HepG2 (cell line): ENCODE results near the gene SLC29A1. TPM values are rescaled to one million over a fixed set of nuclear protein-coding genes. Genes with fewer than 3 reads are reported as not detected.

ENCODE experiments used
- BRD4 ChIP-seq: sonication (generic); formaldehyde crosslinking; IDR thresholded peaks from 2 replicates; pipeline ENCODE4 v1.4.0; 2020; ENCODE audit warnings: missing genetic modification reagents
- CBX5 ChIP-seq: sonication (generic); formaldehyde crosslinking; IDR thresholded peaks from 2 replicates; pipeline ENCODE4 v1.4.0; 2020; ENCODE audit warnings: missing genetic modification reagents, borderline replicate concordance
- CENPT ChIP-seq: sonication (generic); formaldehyde crosslinking; IDR thresholded peaks from 2 replicates; pipeline ENCODE4 v1.8.0; 2022; ENCODE audit warnings: low read depth, mild to moderate bottlenecking, moderate library complexity, missing genetic modification reagents
- EHMT2 ChIP-seq: fragments of 200-600 bp; sonication (generic); IDR thresholded peaks from 2 replicates; pipeline ENCODE4 v1.7.0; 2017; ENCODE audit warnings: antibody characterized with exemption, low read depth, low read length, borderline replicate concordance
- ELF4 ChIP-seq: sonication (generic); formaldehyde crosslinking; IDR thresholded peaks from 2 replicates; pipeline ENCODE4 v1.5.0; 2020; ENCODE audit warnings: missing genetic modification reagents, mild to moderate bottlenecking, moderate library complexity, borderline replicate concordance
- ETV5 ChIP-seq: IDR thresholded peaks from 2 replicates; pipeline ENCODE4 v1.6.1; 2018; ENCODE audit warnings: missing biosample characterization, missing genetic modification reagents, inconsistent platforms, borderline replicate concordance
- FLYWCH1 ChIP-seq: sonication (generic); formaldehyde crosslinking; IDR thresholded peaks from 2 replicates; pipeline ENCODE4 v1.8.1; 2023; ENCODE audit warnings: mild to moderate bottlenecking, missing genetic modification reagents
- GATAD1 ChIP-seq: IDR thresholded peaks from 2 replicates; pipeline ENCODE4 v1.6.1; 2016; ENCODE audit warnings: missing genetic modification reagents, missing compliant biosample characterization
- HHEX ChIP-seq: IDR thresholded peaks from 2 replicates; pipeline ENCODE4 v1.6.1; 2016; ENCODE audit warnings: control low read depth
- HMG20A ChIP-seq: IDR thresholded peaks from 2 replicates; pipeline ENCODE4 v1.6.1; 2016; ENCODE audit warnings: borderline replicate concordance
- HNRNPH1 ChIP-seq: fragments of 200-400 bp; formaldehyde crosslinking; optimal IDR thresholded peaks from 2 replicates; pipeline ENCODE3; 2017; ENCODE audit warnings: mild to moderate bottlenecking, low read depth, low read length
- MTF1 ChIP-seq: sonication (generic); formaldehyde crosslinking; IDR thresholded peaks from 2 replicates; pipeline ENCODE4 v1.5.0; 2020; ENCODE audit warnings: missing genetic modification reagents
- NFKB2 ChIP-seq: sonication (generic); formaldehyde crosslinking; IDR thresholded peaks from 2 replicates; pipeline ENCODE4 v1.4.0; 2020; ENCODE audit warnings: missing genetic modification reagents, borderline replicate concordance
- NKX3-1 ChIP-seq: sonication (generic); formaldehyde crosslinking; IDR thresholded peaks from 2 replicates; pipeline ENCODE4 v1.5.0; 2020; ENCODE audit warnings: missing genetic modification reagents
- PRPF4 ChIP-seq: fragments of 200-400 bp; formaldehyde crosslinking; IDR thresholded peaks from 2 replicates; pipeline ENCODE4 v1.6.1; 2016; ENCODE audit warnings: low read length, low read depth; ENCODE audit not compliant: poor library complexity, severe bottlenecking
- REL ChIP-seq: sonication (generic); formaldehyde crosslinking; conservative IDR thresholded peaks from 2 replicates; pipeline ENCODE4 v1.8.0; 2022; ENCODE audit warnings: mild to moderate bottlenecking, missing genetic modification reagents, moderate library complexity
- RFX5 ChIP-seq: IDR thresholded peaks from 2 replicates; pipeline ENCODE4 v1.6.1; 2011; ENCODE audit warnings: low read depth, low read length, improper control_type of control experiment
- RFXANK ChIP-seq: IDR thresholded peaks from 2 replicates; pipeline ENCODE4 v1.6.1; 2016
- SAP130 ChIP-seq: IDR thresholded peaks from 2 replicates; pipeline ENCODE4 v1.6.1; 2016; ENCODE audit warnings: low read depth
- SP2 ChIP-seq: sonication (generic); formaldehyde crosslinking; IDR thresholded peaks from 2 replicates; pipeline ENCODE4 v1.5.1; 2020; ENCODE audit warnings: mild to moderate bottlenecking, missing genetic modification reagents
- SP4 ChIP-seq: sonication (generic); formaldehyde crosslinking; IDR thresholded peaks from 2 replicates; pipeline ENCODE4 v1.8.1; 2023; ENCODE audit warnings: mild to moderate bottlenecking, missing genetic modification reagents
- THAP11 ChIP-seq: IDR thresholded peaks from 2 replicates; pipeline ENCODE4 v1.6.1; 2016; ENCODE audit warnings: missing biosample characterization, missing genetic modification reagents
- XRCC5 ChIP-seq: fragments of 200-400 bp; formaldehyde crosslinking; optimal IDR thresholded peaks from 2 replicates; pipeline ENCODE3; 2017; ENCODE audit warnings: mild to moderate bottlenecking, low read length
- ZBTB20 ChIP-seq: sonication (generic); formaldehyde crosslinking; IDR thresholded peaks from 2 replicates; pipeline ENCODE4 v1.8.1; 2023; ENCODE audit warnings: missing genetic modification reagents, low read depth, mild to moderate bottlenecking, borderline replicate concordance
- ZNF33A ChIP-seq: sonication (generic); formaldehyde crosslinking; IDR thresholded peaks from 2 replicates; pipeline ENCODE4 v1.5.1; 2020; ENCODE audit warnings: missing genetic modification reagents, mild to moderate bottlenecking, moderate library complexity, borderline replicate concordance
- ZNF790 ChIP-seq: sonication (generic); formaldehyde crosslinking; IDR thresholded peaks from 2 replicates; pipeline ENCODE4 v1.8.0; 2022; ENCODE audit warnings: missing genetic modification reagents, mild to moderate bottlenecking, borderline replicate concordance
- polyA plus RNA-seq, 8 experiments: library from polyadenylated mRNA; depleted of rRNA in 3 of 8; stranded (reverse) in 7 of 8; unstranded in 1 of 8; fragments of >200 nt; fragmentation: Illumina TruSeq in 4 of 8; extraction: Trizol in 4 of 8; gene quantifications; 2 replicates each; pipeline versions ENCODE4 v1.2.1 to v1.2.3, GENCODE V29; 2011 to 2016; ENCODE audit warnings: low read depth in 4 of 8, missing spikeins in 1 of 8, mixed read lengths in 1 of 8; ENCODE audit not compliant: insufficient read depth in 1 of 8
- total RNA-seq, 5 experiments: library from RNA; depleted of rRNA; stranded (reverse); fragments of >200 nt; fragmentation: Illumina TruSeq; extraction: Trizol; gene quantifications; 2 replicates each; pipeline ENCODE4 v1.2.3, GENCODE V29; 2016; ENCODE audit warnings: low read depth in 1 of 5
- TF ChIP-seq, protein P1 (sequence below): sonication (generic); formaldehyde crosslinking; IDR thresholded peaks from 2 replicates; pipeline ENCODE4 v1.8.1; 2023; ENCODE audit warnings: mild to moderate bottlenecking, missing genetic modification reagents
- TF ChIP-seq, protein P2 (sequence below): sonication (generic); formaldehyde crosslinking; IDR thresholded peaks from 2 replicates; pipeline ENCODE4 v1.4.0; 2020; ENCODE audit warnings: missing genetic modification reagents
- TF ChIP-seq, protein P3 (sequence below): sonication (generic); formaldehyde crosslinking; IDR thresholded peaks from 2 replicates; pipeline ENCODE4 v1.4.0; 2020; ENCODE audit warnings: missing genetic modification reagents, low read depth, mild to moderate bottlenecking, borderline replicate concordance

SLC29A1 gene
- total and polyA plus RNA-seq, 2 of the 13 experiments (the other 11 are each of a cell fraction or from before 2014, with no cell fraction given), result 43.2 to 106 TPM

DNA sequence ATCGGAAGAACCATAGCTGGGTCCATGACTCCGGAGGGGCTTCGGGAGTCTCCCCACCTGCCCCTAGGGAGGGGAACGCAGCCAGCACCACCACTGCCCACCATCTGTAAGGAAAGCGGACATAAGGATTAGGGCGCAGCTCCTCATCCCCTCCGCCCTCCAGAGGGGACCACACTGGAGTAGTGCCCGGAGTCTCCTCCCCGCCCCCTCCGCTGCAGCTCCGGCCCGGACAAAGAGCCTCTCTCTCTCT lies 33.3 kb downstream of the SLC29A1 start (continued):
- no peak for TF ChIP-seq CENPT
- no peak for TF ChIP-seq HHEX (CRISPR knock-in tag)
- TF ChIP-seq, protein P1, sequence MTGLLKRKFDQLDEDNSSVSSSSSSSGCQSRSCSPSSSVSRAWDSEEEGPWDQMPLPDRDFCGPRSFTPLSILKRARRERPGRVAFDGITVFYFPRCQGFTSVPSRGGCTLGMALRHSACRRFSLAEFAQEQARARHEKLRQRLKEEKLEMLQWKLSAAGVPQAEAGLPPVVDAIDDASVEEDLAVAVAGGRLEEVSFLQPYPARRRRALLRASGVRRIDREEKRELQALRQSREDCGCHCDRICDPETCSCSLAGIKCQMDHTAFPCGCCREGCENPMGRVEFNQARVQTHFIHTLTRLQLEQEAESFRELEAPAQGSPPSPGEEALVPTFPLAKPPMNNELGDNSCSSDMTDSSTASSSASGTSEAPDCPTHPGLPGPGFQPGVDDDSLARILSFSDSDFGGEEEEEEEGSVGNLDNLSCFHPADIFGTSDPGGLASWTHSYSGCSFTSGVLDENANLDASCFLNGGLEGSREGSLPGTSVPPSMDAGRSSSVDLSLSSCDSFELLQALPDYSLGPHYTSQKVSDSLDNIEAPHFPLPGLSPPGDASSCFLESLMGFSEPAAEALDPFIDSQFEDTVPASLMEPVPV (CRISPR knock-in tag), result no peak
- TF ChIP-seq ZBTB20 (CRISPR knock-in tag), result no peak
- no peak for TF ChIP-seq SP2 (CRISPR knock-in tag)
- peak; percentile 28; the same call in 1 of the 2 replicates for TF ChIP-seq THAP11 (CRISPR knock-in tag)
- TF ChIP-seq RFX5, result no peak
- no peak for TF ChIP-seq ELF4
- TF ChIP-seq, protein P2, sequence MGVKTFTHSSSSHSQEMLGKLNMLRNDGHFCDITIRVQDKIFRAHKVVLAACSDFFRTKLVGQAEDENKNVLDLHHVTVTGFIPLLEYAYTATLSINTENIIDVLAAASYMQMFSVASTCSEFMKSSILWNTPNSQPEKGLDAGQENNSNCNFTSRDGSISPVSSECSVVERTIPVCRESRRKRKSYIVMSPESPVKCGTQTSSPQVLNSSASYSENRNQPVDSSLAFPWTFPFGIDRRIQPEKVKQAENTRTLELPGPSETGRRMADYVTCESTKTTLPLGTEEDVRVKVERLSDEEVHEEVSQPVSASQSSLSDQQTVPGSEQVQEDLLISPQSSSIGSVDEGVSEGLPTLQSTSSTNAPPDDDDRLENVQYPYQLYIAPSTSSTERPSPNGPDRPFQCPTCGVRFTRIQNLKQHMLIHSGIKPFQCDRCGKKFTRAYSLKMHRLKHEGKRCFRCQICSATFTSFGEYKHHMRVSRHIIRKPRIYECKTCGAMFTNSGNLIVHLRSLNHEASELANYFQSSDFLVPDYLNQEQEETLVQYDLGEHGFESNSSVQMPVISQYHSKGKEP (CRISPR knock-in tag), result no peak
- TF ChIP-seq RFXANK (CRISPR knock-in tag), result no peak
- TF ChIP-seq REL, result no peak
- peak; percentile 89 for TF ChIP-seq PRPF4
- TF ChIP-seq NKX3-1 (CRISPR knock-in tag), result no peak
- peak; percentile 90 for TF ChIP-seq XRCC5
- TF ChIP-seq SP4 (CRISPR knock-in tag), result peak; percentile 46; the same call in 1 of the 2 replicates
- TF ChIP-seq MTF1 (CRISPR knock-in tag), result no peak
- TF ChIP-seq NFKB2 (CRISPR knock-in tag), result 0 out of 2 replicates have a peak, but pooled peaks have one; percentile 87
- no peak for TF ChIP-seq CBX5 (CRISPR knock-in tag)
- TF ChIP-seq EHMT2, result no peak
- peak; percentile 63; the same call in 1 of the 2 replicates for TF ChIP-seq BRD4 (CRISPR knock-in tag)
- no peak for TF ChIP-seq HNRNPH1
- TF ChIP-seq ZNF790 (CRISPR knock-in tag), result no peak
- no peak for TF ChIP-seq HMG20A (CRISPR knock-in tag)
- TF ChIP-seq, protein P3, sequence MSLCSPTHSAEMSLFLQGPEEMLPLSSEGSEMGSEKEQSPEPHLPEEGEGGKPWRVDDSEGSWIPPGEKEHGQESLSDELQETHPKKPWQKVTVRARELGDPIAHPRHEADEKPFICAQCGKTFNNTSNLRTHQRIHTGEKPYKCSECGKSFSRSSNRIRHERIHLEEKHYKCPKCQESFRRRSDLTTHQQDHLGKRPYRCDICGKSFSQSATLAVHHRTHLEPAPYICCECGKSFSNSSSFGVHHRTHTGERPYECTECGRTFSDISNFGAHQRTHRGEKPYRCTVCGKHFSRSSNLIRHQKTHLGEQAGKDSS, result no peak
- no peak for TF ChIP-seq ZNF33A (CRISPR knock-in tag)
- TF ChIP-seq FLYWCH1 (CRISPR knock-in tag), result no peak
- no peak for TF ChIP-seq GATAD1 (CRISPR knock-in tag)
- TF ChIP-seq ETV5, result peak; percentile 71; the same call in 1 of the 2 replicates
- TF ChIP-seq SAP130, result no peak
